Fibroblast of pulmonary artery (primary cell): ENCODE data around the gene GABRG3.
A peak's percentile ranks its signal among the peaks of the same experiment; 100 is the strongest.

Experiments used
- DNase-seq: peaks from one replicate; pipeline ENCODE4 v3.0.0-alpha.2; 2010; ENCODE audit warnings: low read depth
- H3K4me3 ChIP-seq: replicated peaks from 2 replicates; pipeline ENCODE4 v1.5.1; 2011; ENCODE audit warnings: low read depth, mild to moderate bottlenecking, control low read depth, low read length, moderate library complexity
- TF ChIP-seq, protein P1 (sequence below): IDR thresholded peaks from 2 replicates; pipeline ENCODE4 v1.5.1; 2011; ENCODE audit warnings: mild to moderate bottlenecking, control low read depth, low read length, inconsistent platforms; ENCODE audit errors: missing control alignments

Gene GABRG3

DNA sequence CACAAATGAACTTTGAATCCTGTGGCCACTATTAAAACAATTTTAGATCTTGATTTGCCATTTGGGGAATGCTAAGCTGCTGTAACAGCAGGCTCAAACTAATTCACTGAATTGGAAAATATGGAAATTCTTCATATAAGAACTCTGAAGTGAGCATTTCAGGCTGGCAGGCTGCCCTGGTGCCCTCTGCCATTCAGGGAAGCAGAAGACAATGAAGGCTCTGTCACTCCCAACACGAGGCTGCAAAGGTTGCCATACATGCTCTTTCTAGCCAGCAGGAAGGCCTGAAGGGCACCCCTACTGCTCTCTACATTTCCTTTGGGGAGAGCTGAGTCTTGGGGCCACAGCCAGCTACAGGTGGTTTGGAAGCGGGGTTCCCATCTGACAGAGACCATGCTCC lies 88.0 kb downstream of the GABRG3 start:
- TF ChIP-seq, protein P1, sequence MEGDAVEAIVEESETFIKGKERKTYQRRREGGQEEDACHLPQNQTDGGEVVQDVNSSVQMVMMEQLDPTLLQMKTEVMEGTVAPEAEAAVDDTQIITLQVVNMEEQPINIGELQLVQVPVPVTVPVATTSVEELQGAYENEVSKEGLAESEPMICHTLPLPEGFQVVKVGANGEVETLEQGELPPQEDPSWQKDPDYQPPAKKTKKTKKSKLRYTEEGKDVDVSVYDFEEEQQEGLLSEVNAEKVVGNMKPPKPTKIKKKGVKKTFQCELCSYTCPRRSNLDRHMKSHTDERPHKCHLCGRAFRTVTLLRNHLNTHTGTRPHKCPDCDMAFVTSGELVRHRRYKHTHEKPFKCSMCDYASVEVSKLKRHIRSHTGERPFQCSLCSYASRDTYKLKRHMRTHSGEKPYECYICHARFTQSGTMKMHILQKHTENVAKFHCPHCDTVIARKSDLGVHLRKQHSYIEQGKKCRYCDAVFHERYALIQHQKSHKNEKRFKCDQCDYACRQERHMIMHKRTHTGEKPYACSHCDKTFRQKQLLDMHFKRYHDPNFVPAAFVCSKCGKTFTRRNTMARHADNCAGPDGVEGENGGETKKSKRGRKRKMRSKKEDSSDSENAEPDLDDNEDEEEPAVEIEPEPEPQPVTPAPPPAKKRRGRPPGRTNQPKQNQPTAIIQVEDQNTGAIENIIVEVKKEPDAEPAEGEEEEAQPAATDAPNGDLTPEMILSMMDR, result no peak
- DNase-seq, result no peak

DNA sequence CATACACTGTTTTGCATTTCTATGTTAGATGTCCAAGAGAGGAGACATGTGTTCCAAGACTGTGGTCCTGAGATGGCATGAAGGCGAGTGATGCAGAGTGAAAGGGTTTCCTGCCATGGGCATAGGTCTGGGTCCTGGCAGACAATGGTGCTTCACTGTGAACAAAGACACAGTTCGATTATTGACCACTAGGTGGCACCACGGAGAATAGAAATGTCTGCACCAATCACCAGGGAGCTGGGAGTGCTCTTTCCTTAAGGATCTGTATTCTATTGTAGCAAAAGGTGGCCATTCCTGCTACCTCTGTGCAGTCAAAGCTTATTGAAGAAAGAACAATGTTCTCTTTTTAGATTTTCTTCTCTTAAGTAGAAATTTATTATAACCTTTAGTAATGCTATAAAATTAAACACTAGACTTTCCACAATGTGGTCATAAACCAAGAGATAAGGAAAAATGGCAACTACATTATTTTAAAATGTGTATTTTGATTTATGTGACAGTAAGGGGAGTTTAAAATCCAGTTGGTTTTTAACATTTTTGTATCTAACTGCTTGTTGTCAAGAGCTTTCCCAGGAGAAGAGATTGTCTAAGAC lies 88.7 kb downstream of the GABRG3 start:
- TF ChIP-seq, protein P1, result peak; percentile 41
- no peak overlapping the region for H3K4me3 ChIP-seq
- peak; percentile 39 for DNase-seq

More for the DNA sequence above, 88.0 kb downstream of the GABRG3 start:
- no peak overlapping the region for H3K4me3 ChIP-seq

DNA sequence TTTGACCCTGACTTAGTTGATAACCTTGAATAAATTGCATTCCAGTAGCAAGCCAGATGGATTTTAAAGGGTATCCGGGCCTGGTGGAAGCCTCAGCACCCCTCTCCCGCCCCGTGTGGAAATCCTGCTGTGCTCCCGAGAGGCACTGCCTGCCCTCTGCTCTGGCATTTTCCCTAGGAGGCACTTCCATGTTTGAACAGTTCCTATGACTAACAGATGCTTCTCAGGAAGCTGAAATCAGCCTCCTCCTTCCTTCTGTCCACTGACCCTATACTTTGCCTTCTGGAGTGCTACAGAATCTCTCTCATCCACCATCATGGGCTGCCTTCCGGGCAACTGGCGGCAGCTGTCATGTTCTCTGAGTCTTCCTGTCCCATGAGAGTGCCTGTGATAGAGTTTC lies 90.8 kb downstream of the GABRG3 start:
- no peak for DNase-seq
- TF ChIP-seq, protein P1, result no peak
- no peak overlapping the region for H3K4me3 ChIP-seq

DNA sequence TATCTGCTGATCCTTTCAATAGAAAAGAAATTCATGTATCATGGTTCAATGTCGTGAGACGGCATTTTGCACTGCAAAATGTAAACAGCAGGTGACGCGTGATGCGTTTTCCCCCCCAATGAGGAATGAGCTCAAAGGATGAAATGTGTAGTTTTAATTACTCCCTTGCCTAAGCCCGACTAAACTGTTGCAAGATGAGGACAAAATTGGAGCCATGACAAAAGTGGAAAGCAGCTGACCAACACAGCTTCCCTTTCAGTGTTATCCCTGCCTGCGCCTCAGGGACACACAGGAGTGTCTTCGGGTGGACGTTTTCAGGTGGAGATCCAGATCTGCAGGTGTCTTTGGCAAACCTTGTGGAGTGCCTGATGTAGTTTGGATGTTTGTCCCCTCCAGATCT lies 92.0 kb downstream of the GABRG3 start:
- TF ChIP-seq, protein P1, result no peak

DNA sequence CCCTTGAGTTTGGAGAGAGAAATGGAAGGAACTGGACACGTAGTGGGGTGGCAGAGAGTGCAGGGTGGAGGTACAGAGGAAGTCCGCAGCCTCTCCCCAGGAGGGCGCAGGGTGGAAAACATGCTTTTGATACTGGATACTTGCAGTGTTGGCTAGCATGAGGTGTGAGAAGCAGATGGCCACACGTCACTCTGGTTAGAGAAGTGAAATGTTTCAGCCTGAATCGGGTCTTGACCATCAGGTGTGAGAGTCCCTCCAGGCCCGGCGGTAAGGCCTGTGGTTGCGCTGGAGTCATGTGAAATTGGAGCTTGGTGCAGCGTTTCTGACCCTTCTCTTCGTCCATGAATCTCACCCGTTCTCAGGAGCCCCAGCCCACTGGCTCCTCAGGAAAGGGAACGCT lies 93.1 kb downstream of the GABRG3 start:
- no peak for DNase-seq
- TF ChIP-seq, protein P1, result no peak
- no peak overlapping the region for H3K4me3 ChIP-seq

More for the DNA sequence above, 92.0 kb downstream of the GABRG3 start:
- H3K4me3 ChIP-seq, result no peak overlapping the region
- DNase-seq, result no peak

DNA sequence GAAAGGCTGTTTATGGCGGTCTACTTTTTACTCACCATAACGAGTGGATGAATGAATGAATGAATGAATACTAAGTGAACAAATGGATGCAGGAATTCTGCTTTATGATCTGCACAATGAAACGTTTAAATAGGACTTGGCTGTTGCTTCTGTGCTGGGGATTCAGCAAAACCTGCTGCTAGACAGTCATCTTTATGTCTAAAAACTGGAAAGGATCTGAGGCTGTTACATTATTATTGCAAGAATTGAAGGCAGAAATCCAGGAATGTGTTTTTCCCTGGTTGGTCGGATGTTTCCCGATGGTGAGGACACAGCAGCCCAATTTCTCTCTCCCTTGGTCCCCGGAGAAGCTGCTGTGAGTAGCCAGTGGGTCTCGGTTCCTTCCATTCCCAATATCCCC lies 94.2 kb downstream of the GABRG3 start:
- TF ChIP-seq, protein P1, result no peak
- H3K4me3 ChIP-seq, result no peak overlapping the region
- DNase-seq, result no peak

DNA sequence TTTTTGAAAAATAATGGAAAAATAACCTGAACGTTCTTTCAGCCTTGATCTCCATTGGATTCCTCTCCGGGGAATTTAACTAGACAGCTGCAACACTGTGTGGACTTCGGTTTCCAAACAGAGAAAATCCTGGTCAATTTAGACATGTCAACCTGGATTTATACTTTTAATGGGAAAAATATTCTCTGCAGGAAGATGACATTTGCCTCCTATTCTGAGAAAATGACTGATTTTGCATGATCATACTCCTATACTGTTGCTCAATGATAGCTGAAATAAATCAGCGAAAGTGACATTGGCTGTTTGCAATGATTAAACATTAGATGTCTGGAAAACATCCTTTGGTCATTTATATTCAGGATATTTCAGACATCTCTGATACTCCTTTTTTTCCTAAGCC lies 94.8 kb downstream of the GABRG3 start:
- no peak for DNase-seq
- TF ChIP-seq, protein P1, result no peak
- H3K4me3 ChIP-seq, result no peak overlapping the region
